IMR-90 (cell line): ENCODE results near the gene PRR12. TPM values are rescaled to one million over a fixed set of nuclear protein-coding genes. Genes with fewer than 3 reads are reported as not detected.

Source experiments
- ATAC-seq: fragments of 200-7000 bp; cut with Tn5 transposase; 2 replicates; pipeline ENCODE4 v1.9.1; 2020; ENCODE audit warnings: low read depth, mild to moderate bottlenecking, moderate library complexity
- BruUV-seq: library from RNA; stranded (reverse); fragments of 400-500 nt; replicated peaks from 2 replicates; lab custom pipeline; 2021; lab: Mats Ljungman, UMichigan
- CTCF ChIA-PET: fragments of 300-600 bp; formaldehyde crosslinking; extraction: SDS; loops from one replicate; lab custom pipeline; 2021; ENCODE audit warnings: antibody characterized with exemption; lab: Yijun Ruan, JAX
- POLR2A ChIA-PET: fragments of 300-600 bp; sonication (Branson Sonifier 250); formaldehyde crosslinking; loops from one replicate; lab custom pipeline; 2022; ENCODE audit warnings: antibody characterized with exemption; ENCODE audit not compliant: unreplicated experiment; lab: Charles Lee
- DNase-seq: peaks from one replicate; pipeline ENCODE4 v3.0.0; 2013
- H2AFZ ChIP-seq: replicated peaks from 2 replicates; pipeline ENCODE3; 2013; ENCODE audit warnings: low read length, mild to moderate bottlenecking; ENCODE audit not compliant: poor library complexity
- H2AK5ac ChIP-seq: 2 replicates; pipeline ENCODE4 v1.6.1; 2013; ENCODE audit warnings: low read depth, low read length, inconsistent platforms
- H2AK9ac ChIP-seq: replicated peaks from 2 replicates; pipeline ENCODE3; 2013; ENCODE audit warnings: mild to moderate bottlenecking, low read depth, low read length, moderate library complexity; ENCODE audit not compliant: poor library complexity
- H2BK120ac ChIP-seq: 2 replicates; pipeline ENCODE4 v1.6.1; 2013; ENCODE audit warnings: low read depth, low read length, inconsistent platforms
- H2BK15ac ChIP-seq: 3 replicates; pipeline ENCODE4 v1.6.1; 2013; ENCODE audit warnings: low read depth, low read length, inconsistent platforms
- H2BK20ac ChIP-seq: 2 replicates; pipeline ENCODE4 v1.6.1; 2013; ENCODE audit warnings: low read depth, mild to moderate bottlenecking, inconsistent platforms, low read length, moderate library complexity
- H2BK5ac ChIP-seq: 2 replicates; pipeline ENCODE4 v1.6.1; 2013; ENCODE audit warnings: mild to moderate bottlenecking, low read depth, low read length, inconsistent platforms; ENCODE audit not compliant: poor library complexity, severe bottlenecking
- H3K14ac ChIP-seq: replicated peaks from 2 replicates; pipeline ENCODE4 v1.6.1; 2013; ENCODE audit warnings: low read depth, low read length, inconsistent platforms
- H3K18ac ChIP-seq: 2 replicates; pipeline ENCODE4 v1.6.1; 2013; ENCODE audit warnings: low read depth, low read length, control low read depth
- H3K23ac ChIP-seq: 2 replicates; pipeline ENCODE4 v1.6.1; 2013; ENCODE audit warnings: low read depth, low read length, inconsistent platforms
- H3K27ac ChIP-seq: 2 replicates; pipeline ENCODE4 v1.5.1; 2013; ENCODE audit warnings: mild to moderate bottlenecking, control low read depth, low read length; ENCODE audit not compliant: insufficient read depth
- H3K27me3 ChIP-seq: 2 replicates; pipeline ENCODE4 v1.6.1; 2013; ENCODE audit warnings: low read length; ENCODE audit not compliant: control insufficient read depth, insufficient read depth
- H3K36me3 ChIP-seq: 2 replicates; pipeline ENCODE4 v1.6.1; 2013; ENCODE audit warnings: low read length, mixed read lengths; ENCODE audit not compliant: control insufficient read depth, insufficient read depth
- H3K4ac ChIP-seq: 2 replicates; pipeline ENCODE4 v1.6.1; 2013; ENCODE audit warnings: low read depth, low read length, inconsistent platforms
- H3K4me1 ChIP-seq: 2 replicates; pipeline ENCODE4 v1.6.1; 2013; ENCODE audit warnings: low read length, mixed read lengths; ENCODE audit not compliant: control insufficient read depth, insufficient read depth
- H3K4me2 ChIP-seq: 2 replicates; pipeline ENCODE4 v1.6.1; 2013; ENCODE audit warnings: low read depth, mild to moderate bottlenecking, control low read depth, low read length, moderate library complexity
- H3K4me3 ChIP-seq: 2 replicates; pipeline ENCODE4 v1.5.1; 2013; ENCODE audit warnings: low read depth, mild to moderate bottlenecking, control low read depth, low read length, moderate library complexity; ENCODE audit not compliant: insufficient read depth
- H3K56ac ChIP-seq: 2 replicates; pipeline ENCODE4 v1.6.1; 2013; ENCODE audit warnings: low read length, inconsistent platforms; ENCODE audit not compliant: insufficient read depth; ENCODE audit errors: extremely low read depth
- H3K79me1 ChIP-seq, 2 experiments: 2 replicates each; pipeline ENCODE4 v1.6.1; 2013; ENCODE audit warnings: low read length in 2 of 2, inconsistent platforms in 1 of 2, low read depth in 1 of 2
- H3K9ac ChIP-seq: 2 replicates; pipeline ENCODE4 v1.6.1; 2013; ENCODE audit warnings: low read depth, low read length, control low read depth
- H3K9me1 ChIP-seq: 2 replicates; pipeline ENCODE4 v1.6.1; 2013; ENCODE audit warnings: low read length, inconsistent platforms; ENCODE audit not compliant: insufficient read depth
- H3K9me3 ChIP-seq: 2 replicates; pipeline ENCODE4 v1.6.1; 2013; ENCODE audit warnings: low read length; ENCODE audit not compliant: control insufficient read depth, insufficient read depth
- H4K20me1 ChIP-seq: 2 replicates; pipeline ENCODE4 v1.6.1; 2013; ENCODE audit warnings: low read length, inconsistent platforms; ENCODE audit not compliant: insufficient read depth
- H4K5ac ChIP-seq: 2 replicates; pipeline ENCODE4 v1.6.1; 2013; ENCODE audit warnings: mild to moderate bottlenecking, low read depth, low read length, control low read depth
- H4K8ac ChIP-seq, 2 experiments: 2 replicates each; pipeline ENCODE4 v1.6.1; 2013; ENCODE audit warnings: low read depth in 2 of 2, low read length in 2 of 2, control low read depth in 1 of 2, inconsistent platforms in 1 of 2
- H4K91ac ChIP-seq: 2 replicates; pipeline ENCODE4 v1.6.1; 2013; ENCODE audit warnings: low read depth, low read length, inconsistent platforms; ENCODE audit not compliant: insufficient read depth
- CTCF ChIP-seq: conservative IDR thresholded peaks from 2 replicates; pipeline ENCODE4 v1.5.1; 2012; ENCODE audit warnings: mild to moderate bottlenecking, low read depth, low read length, improper control_type of control experiment
- MAZ ChIP-seq: IDR thresholded peaks from 2 replicates; pipeline ENCODE4 v1.6.1; 2012; ENCODE audit warnings: low read depth, mild to moderate bottlenecking, low read length, improper control_type of control experiment, moderate library complexity, borderline replicate concordance
- MXI1 ChIP-seq: IDR thresholded peaks from 2 replicates; pipeline ENCODE4 v1.6.1; 2012; ENCODE audit warnings: low read depth, mild to moderate bottlenecking, low read length, moderate library complexity, borderline replicate concordance
- NFE2L2 ChIP-seq: fragments of 150-350 bp; IDR thresholded peaks from 2 replicates; pipeline ENCODE4 v1.6.1; 2016; ENCODE audit warnings: low read depth, mild to moderate bottlenecking, low read length
- POLR2A ChIP-seq: IDR thresholded peaks from 2 replicates; pipeline ENCODE4 v1.6.1; 2012; ENCODE audit warnings: mild to moderate bottlenecking, low read depth, low read length
- RAD21 ChIP-seq: IDR thresholded peaks from 2 replicates; pipeline ENCODE4 v1.6.1; 2012; ENCODE audit warnings: low read length, improper control_type of control experiment
- USF2 ChIP-seq: fragments of 150-350 bp; IDR thresholded peaks from 2 replicates; pipeline ENCODE4 v1.6.1; 2017; ENCODE audit warnings: mild to moderate bottlenecking, antibody characterized with exemption, low read length, low read depth
- WGBS, 2 experiments: methylation state at CpG; one replicate each; pipeline versions ENCODE4 v1.1.5 to v1.1.7; 2013; ENCODE audit warnings: missing lambda C conversion rate in 2 of 2; ENCODE audit not compliant: insufficient read length in 1 of 2; ENCODE audit errors: extremely low coverage in 2 of 2; 5-methylcytosine and 5-hydroxymethylcytosine counted together
- dilution Hi-C: fragments of 300-500 bp; cut with HindIII; formaldehyde crosslinking; loops from one replicate; pipeline ENCODE4 v1.14.3; 2018; ENCODE audit warnings: low sequenced_read_pairs; ENCODE audit not compliant: unreplicated experiment
- in situ Hi-C: fragments of 300-500 bp; cut with MboI; formaldehyde crosslinking; loops from 3 replicates; pipeline ENCODE4 v1.14.3; 2019; ENCODE audit warnings: low sequenced_read_pairs, inconsistent platforms, mixed read lengths
- intact Hi-C: fragments of 100-400 bp; cut with micrococcal nuclease; formaldehyde crosslinking; loops from 2 replicates; pipeline ENCODE4 v1.10.0; 2022
- polyA plus RNA-seq, 3 experiments: library from polyadenylated mRNA; depleted of rRNA; stranded (reverse); fragments of >200 nt; gene quantifications; 2 replicates each; pipeline ENCODE4 v1.2.3, GENCODE V29; 2012; ENCODE audit warnings: low replicate concordance in 1 of 3
- total RNA-seq: library from RNA; depleted of rRNA; stranded (reverse); fragments of >200 nt; gene quantifications from 2 replicates; pipeline ENCODE4 v1.2.3, GENCODE V29; 2012

Gene PRR12
- total and polyA plus RNA-seq, 2 of the 4 experiments (the other 2 are of a cell fraction) = 0.36 to 4.1 TPM

GRCh38 chr19:49666120-49666444, 75.1 kb downstream of the PRR12 start:
- ChIA-PET POLR2A (no interaction called here), CTCF (interaction anchor here (1.0 kb wide), 1 partner anchor 15 kb away, joined by 3 read pairs; no protein-coding TSS in a partner anchor)
- Histone ChIP-seq H3K36me3 (peaks cover 20% of the 10 kb centered on the region), H3K79me1 (peaks cover 8 to 54% of the 10 kb centered on the region in 2 experiments; a peak in 3 of 4 replicates), H2AK9ac (peak overlapping the region; percentile 85), H3K4me3 (peak overlapping the region; percentile 45), H3K18ac (no peak overlapping the region), H3K23ac (no peak overlapping the region), H3K27me3 (no peaks in the 10 kb centered on the region), H3K4me2 (peak overlapping the region; percentile 86), H3K27ac (peak overlapping the region; percentile 51), H3K9me3 (no peaks in the 10 kb centered on the region), H2BK15ac (no peak overlapping the region), H4K91ac (no peak overlapping the region), H4K20me1 (peaks cover 5% of the 10 kb centered on the region), H3K9me1 (peaks cover 3% of the 10 kb centered on the region; the same call in 1 of the 2 replicates), H3K9ac (peak overlapping the region; percentile 59), H4K5ac (no peak overlapping the region), H2BK20ac (no peak overlapping the region), H2BK120ac (no peak overlapping the region), H3K4ac (peak overlapping the region; percentile 4), H4K8ac (peak overlapping the region in 1 of 2 experiments; percentile 21; a peak in 1 of 4 replicates), H3K14ac (peak overlapping the region; percentile 33), H3K4me1 (peaks cover 9% of the 10 kb centered on the region), H2BK5ac (peak overlapping the region; percentile 6), H2AK5ac (no peak overlapping the region; the same call in 1 of the 2 replicates), H3K56ac (peak overlapping the region; percentile 69), H2AFZ (peak overlapping the region; percentile 83)
- ATAC-seq = peak; percentile 16
- WGBS, 2 experiments = no CpG with 5 or more reads among the region's 9 CpGs
- dilution Hi-C loops (no loop called here), intact Hi-C loops (no loop called here), in situ Hi-C loops (loop anchor here (10.0 kb wide), 1 partner anchor 171 kb away; the partner anchor contains the start of gene RPS11)
- DNase-seq = no peak
- BruUV-seq = no TSS peak
- TF ChIP-seq RAD21 (0 out of 2 replicates have a peak, but pooled peaks have one; percentile 5), USF2 (no peak), NFE2L2 (no peak), MXI1 (no peak), CTCF (peak; percentile 12; the same call in 1 of the 2 replicates), POLR2A (no peak), MAZ (no peak)
